Epithelial cell of proximal tubule (primary cell): ENCODE data around the gene ZNF281. TPM values are rescaled to one million over a fixed set of nuclear protein-coding genes. Genes with fewer than 3 reads are reported as not detected.

Experiments used
- DNase-seq: peaks from one replicate; pipeline ENCODE4 v3.0.0-alpha.2; 2011; ENCODE audit warnings: low read depth
- H3K4me3 ChIP-seq: 2 replicates; pipeline ENCODE4 v1.5.1; 2011; ENCODE audit warnings: low read depth, mild to moderate bottlenecking, low read length
- CTCF ChIP-seq: conservative IDR thresholded peaks from 2 replicates; pipeline ENCODE4 v1.5.1; 2012; ENCODE audit warnings: low read depth, mild to moderate bottlenecking, low read length
- total RNA-seq: library from RNA; depleted of rRNA; stranded (reverse); fragments of >200 nt; gene quantifications from 2 replicates; pipeline ENCODE4 v1.2.3, GENCODE V29; 2015

ZNF281 gene
- total RNA-seq, 1 donor from 2014 or later, result 17.4 TPM

DNA sequence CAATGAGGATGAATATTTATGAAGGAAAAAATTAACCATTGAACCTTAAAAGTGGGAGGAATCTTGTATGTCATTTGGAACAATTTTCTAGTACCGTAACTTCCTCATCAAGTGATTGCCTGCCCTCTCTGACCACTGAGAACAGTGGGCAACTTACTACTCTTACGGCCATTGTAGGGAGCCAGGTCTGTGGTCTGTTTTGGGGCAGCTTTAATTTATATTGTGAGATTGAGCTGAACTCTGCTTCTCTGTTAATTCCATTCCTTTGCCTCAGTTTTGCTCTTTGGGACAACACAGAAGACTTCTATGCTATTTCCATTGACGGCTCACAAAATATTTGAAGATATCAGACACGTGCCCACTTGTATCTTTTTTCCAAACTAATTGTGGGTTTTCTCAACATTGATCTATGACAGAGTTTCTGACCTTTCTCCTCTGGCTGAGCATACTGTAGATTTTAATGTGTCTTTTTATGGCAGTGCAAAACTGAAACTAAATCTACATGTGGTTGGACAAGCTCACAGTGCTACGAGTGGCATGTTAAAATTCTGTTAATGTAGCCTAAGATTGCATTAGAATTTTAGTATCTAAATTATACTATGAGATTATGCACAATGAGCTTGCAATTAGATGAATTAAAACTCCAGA, 27.8 kb upstream of the ZNF281 start:
- no peak for DNase-seq
- peak overlapping the region; percentile 35 for H3K4me3 ChIP-seq
- TF ChIP-seq CTCF, result no peak

DNA sequence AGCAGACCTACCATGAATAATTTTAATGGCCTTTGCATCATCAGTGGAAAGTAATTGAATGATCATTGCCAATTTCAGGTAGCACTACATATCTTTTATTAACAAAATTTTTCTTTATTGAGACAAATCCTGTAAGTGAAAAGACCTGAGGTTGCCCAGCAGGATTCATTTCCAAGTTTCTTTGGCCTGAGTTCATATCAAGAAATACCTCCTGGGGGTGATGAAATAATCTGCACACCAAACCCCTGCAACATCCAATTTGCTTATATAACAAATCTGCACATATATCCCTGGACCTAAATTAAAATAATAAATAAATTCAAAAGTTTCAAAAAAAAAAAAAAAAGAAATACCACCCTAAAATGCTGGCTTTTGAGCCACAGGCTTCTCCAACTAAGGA, 27.3 kb upstream of the ZNF281 start:
- no peak overlapping the region for H3K4me3 ChIP-seq
- no peak for TF ChIP-seq CTCF
- no peak for DNase-seq

- no peak for TF ChIP-seq CTCF
- DNase-seq, result no peak
- H3K4me3 ChIP-seq, result no peak overlapping the region
Measured at GRCh38 chr1:200436436-200436835, 26.6 kb upstream of the ZNF281 start.

DNA sequence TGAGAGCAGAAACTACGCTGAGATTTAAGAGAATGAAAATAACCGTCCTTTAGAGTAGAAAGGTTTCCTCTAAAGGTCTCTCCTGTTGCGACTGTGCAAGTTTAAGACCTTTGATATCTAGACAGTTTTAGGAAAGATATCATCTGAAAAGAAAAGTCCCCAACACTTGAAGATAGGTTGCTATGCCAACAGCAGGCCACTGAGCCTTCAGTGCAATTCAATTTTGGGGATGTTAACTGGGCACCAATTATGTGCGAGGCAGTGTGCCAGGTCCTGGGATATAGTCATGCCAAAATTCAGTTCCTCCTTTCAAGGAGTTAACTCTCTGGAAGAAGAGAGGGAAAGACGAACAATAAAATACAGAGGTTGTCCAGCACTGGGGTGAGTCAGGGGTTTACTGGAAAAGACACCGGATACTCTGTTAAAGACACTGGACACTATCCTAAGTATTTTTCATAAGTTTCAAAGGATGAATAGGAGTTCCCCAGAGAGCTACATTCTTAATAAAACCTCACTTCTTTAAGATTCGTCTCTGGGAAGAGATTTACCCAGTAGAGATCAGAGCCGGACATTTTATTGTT, 25.5 kb upstream of the ZNF281 start:
- TF ChIP-seq CTCF, result no peak
- DNase-seq, result no peak
- no peak overlapping the region for H3K4me3 ChIP-seq

DNA sequence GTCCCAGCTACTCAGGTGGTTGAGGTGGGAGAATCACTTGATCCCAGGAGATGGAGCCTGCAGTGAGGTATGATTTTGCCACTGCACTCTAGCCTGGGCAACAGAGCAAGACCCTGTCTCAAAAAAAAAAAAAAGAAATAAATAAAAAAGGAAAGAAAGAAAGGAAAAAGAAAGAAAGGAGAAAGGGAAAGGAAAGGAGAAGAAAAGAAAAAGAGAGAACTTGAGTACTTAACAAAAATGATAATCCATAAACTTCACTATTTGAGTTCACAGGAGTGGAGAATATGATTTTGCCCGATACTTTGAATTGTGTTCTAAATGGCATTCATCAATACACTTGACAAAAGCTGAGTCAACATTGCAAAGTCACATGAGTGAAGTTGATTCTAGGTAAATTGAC, 23.8 kb upstream of the ZNF281 start:
- TF ChIP-seq CTCF, result no peak
- DNase-seq, result no peak
- no peak overlapping the region for H3K4me3 ChIP-seq

DNA sequence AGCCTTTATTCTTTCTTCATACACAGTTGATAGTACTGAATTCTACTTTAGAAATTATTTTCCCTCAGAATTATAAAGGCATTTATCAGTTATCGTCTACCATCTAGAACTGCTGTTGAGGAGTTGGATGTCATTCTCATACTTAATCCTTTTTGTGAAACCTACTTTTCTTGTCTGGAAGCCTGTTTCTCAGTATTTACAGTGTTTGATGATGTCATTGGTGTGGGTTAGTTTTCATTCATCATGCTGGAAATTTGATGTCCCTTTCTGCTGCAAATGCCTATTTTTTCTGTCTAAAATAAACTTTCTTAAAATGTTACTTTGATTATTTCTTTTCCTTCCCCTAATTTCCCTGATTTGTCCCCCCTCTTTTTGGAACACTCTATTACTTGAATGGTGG, 22.8 kb upstream of the ZNF281 start:
- DNase-seq, result no peak
- TF ChIP-seq CTCF, result no peak
- no peak overlapping the region for H3K4me3 ChIP-seq

DNA sequence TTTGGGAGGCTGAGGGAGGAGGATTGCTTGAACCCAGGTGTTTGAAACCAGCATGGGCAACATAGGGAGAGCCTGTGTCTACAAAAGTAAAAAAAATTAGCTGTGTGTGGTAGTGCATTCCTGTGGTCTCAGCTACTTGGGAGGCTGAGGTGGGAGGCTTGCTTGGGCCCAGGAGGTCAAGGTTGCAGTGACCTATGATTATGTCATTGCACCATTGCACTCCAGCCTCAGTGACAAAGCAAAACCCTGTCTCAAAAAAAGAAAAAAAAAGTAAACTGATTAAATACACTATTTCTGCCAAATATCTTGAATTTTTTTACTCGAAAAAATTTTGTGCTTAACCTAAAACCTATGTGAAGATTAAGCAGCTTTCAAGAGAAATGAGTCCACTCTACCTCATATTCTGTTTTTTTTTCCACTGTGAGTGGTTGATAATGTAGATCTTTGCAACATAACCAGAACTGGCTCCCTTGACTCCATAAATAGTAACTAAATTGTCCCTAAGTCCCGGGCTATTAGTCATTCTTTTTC, 19.4 kb upstream of the ZNF281 start:
- no peak for DNase-seq
- no peak for TF ChIP-seq CTCF

More for the DNA sequence above, 19.4 kb upstream of the ZNF281 start:
- H3K4me3 ChIP-seq, result no peak overlapping the region
